ENCODE measurements around the gene DPH3. TPM values are rescaled to one million over a fixed set of nuclear protein-coding genes. Genes with fewer than 3 reads are reported as not detected.

DPH3 gene
- total RNA-seq, 3 donors from 2014 or later, result 17.7 to 33.6 (median 21.0) TPM

- H3K27ac ChIP-seq, result no peak overlapping the region
- no peaks in the 10 kb centered on the region for H3K36me3 ChIP-seq
- no peaks in the 10 kb centered on the region for H3K9me3 ChIP-seq
- DNase-seq (ENCODE audit: low spot score in 2 of 2), result no peak
- no peaks in the 10 kb centered on the region for H3K4me1 ChIP-seq
- intact Hi-C loops (cut with DNase I; ENCODE audit: low total_unique reads), result no loop called here
- no peaks in the 10 kb centered on the region for H3K27me3 ChIP-seq
- H3K4me3 ChIP-seq, result no peak overlapping the region
- TF ChIP-seq POLR2AphosphoS5 (IDR thresholded peaks at IDR 0.05) (no peak), CTCF (IDR thresholded peaks at IDR 0.05) (no peak), POLR2A (IDR thresholded peaks at IDR 0.05) (no peak)
These were observed 38.4 kb upstream of the DPH3 start for GRCh38 chr3:16303037-16303575.

DNA sequence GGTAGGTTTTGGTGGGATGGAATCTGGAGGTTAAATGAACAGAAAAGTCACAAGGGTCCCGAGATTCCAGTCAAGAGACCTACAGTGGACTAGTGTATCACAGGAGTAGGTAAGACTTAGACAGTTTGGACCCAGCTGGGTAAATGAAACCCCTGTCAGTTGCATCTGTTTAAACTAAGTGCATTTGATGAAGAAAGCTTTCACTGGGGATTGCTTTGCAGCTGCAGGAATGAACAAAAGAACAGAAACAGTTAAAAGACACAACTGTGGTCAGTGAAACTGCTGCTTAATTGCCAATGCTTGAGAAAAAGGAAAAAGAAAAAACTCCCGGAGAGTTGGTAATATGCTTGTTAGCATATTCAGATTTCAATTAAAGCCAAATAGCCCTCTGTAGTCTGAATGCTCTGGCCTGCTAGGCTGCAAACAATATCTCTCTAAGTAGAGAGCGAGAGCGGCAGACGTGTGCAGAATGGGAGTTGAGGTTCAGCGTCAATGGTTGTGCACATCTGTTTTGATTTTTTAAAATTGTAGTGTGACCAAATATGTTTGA is 37.4 kb upstream of the DPH3 start:
- intact Hi-C loops (cut with DNase I; ENCODE audit: low total_unique reads), result no loop called here
- TF ChIP-seq POLR2A (IDR thresholded peaks at IDR 0.05) (no peak), POLR2AphosphoS5 (IDR thresholded peaks at IDR 0.05) (no peak), CTCF (IDR thresholded peaks at IDR 0.05) (no peak)
- no peaks in the 10 kb centered on the region for H3K9me3 ChIP-seq
- no peaks in the 10 kb centered on the region for H3K4me1 ChIP-seq
- DNase-seq (ENCODE audit: low spot score in 2 of 2), result no peak
- H3K27me3 ChIP-seq, result no peaks in the 10 kb centered on the region
- H3K4me3 ChIP-seq, result no peak overlapping the region
- no peaks in the 10 kb centered on the region for H3K36me3 ChIP-seq
- no peak overlapping the region for H3K27ac ChIP-seq

DNA sequence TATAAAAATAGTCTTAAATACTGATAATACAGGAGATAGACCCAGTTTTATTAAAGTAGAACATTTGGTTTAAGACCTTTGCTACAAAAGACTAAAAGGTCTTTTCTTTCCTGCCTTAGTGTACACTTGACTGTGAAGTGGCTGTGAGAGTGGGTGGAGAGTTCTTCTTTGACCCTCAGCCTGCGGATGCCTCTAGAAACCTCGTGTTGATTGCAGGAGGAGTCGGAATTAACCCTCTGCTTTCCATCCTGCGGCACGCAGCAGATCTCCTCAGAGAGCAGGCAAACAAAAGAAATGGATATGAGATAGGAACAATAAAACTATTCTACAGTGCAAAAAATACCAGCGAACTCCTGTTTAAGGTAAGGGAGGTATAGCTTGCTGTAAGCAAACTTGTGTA is 36.8 kb upstream of the DPH3 start:
- H3K27ac ChIP-seq, result no peak overlapping the region
- TF ChIP-seq CTCF (IDR thresholded peaks at IDR 0.05) (no peak), POLR2AphosphoS5 (IDR thresholded peaks at IDR 0.05) (no peak), POLR2A (IDR thresholded peaks at IDR 0.05) (no peak)
- no peak for DNase-seq (ENCODE audit: low spot score in 2 of 2)
- H3K4me3 ChIP-seq, result no peak overlapping the region
- H3K9me3 ChIP-seq, result no peaks in the 10 kb centered on the region
- no peaks in the 10 kb centered on the region for H3K4me1 ChIP-seq
- no peaks in the 10 kb centered on the region for H3K27me3 ChIP-seq
- no peaks in the 10 kb centered on the region for H3K36me3 ChIP-seq
- intact Hi-C loops (cut with DNase I; ENCODE audit: low total_unique reads), result no loop called here

GRCh38 chr3:16300881-16301359 is 36.2 kb upstream of the DPH3 start:
- intact Hi-C loops (cut with DNase I; ENCODE audit: low total_unique reads), result no loop called here
- Histone ChIP-seq H3K4me3 (no peak overlapping the region), H3K36me3 (no peaks in the 10 kb centered on the region), H3K4me1 (no peaks in the 10 kb centered on the region), H3K27ac (no peak overlapping the region), H3K27me3 (no peaks in the 10 kb centered on the region), H3K9me3 (no peaks in the 10 kb centered on the region)
- TF ChIP-seq POLR2AphosphoS5 (IDR thresholded peaks at IDR 0.05) (no peak), POLR2A (IDR thresholded peaks at IDR 0.05) (no peak), CTCF (IDR thresholded peaks at IDR 0.05) (no peak)
- no peak for DNase-seq (ENCODE audit: low spot score in 2 of 2)

DNA sequence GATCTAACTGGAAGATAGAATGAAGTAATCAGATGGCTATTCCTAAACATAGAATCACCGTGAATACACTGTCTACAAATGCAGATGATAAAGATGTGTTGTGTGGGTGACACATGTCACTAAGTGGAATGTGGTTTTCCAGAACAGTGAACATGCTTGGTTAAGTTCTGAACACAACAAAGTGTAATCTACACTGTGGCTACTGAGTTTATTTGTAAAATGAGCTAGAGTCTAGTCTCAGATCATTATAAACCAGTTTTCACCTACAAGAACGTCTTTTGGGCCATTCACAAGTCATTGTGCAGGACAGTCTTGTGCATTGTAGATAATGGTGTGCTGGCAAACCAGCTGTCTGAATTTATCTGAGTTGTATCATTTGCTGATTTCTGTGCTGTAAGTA is 35.6 kb upstream of the DPH3 start:
- H3K27ac ChIP-seq, result no peak overlapping the region
- H3K9me3 ChIP-seq, result no peaks in the 10 kb centered on the region
- H3K4me3 ChIP-seq, result no peak overlapping the region
- intact Hi-C loops (cut with DNase I; ENCODE audit: low total_unique reads), result no loop called here
- H3K27me3 ChIP-seq, result no peaks in the 10 kb centered on the region
- H3K4me1 ChIP-seq, result no peaks in the 10 kb centered on the region
- TF ChIP-seq POLR2A (IDR thresholded peaks at IDR 0.05), result no peak
- no peak for TF ChIP-seq POLR2AphosphoS5 (IDR thresholded peaks at IDR 0.05)
- no peak for TF ChIP-seq CTCF (IDR thresholded peaks at IDR 0.05)
- H3K36me3 ChIP-seq, result no peaks in the 10 kb centered on the region
- no peak for DNase-seq (ENCODE audit: low spot score in 2 of 2)

All from breast epithelium (tissue), 4 donors.